Type B pancreatic cell (in vitro differentiated cells): ENCODE results near the gene ZNF652. TPM values are rescaled to one million over a fixed set of nuclear protein-coding genes. Genes with fewer than 3 reads are reported as not detected.

Source experiments
- DNase-seq: peaks from one replicate; pipeline ENCODE4 v3.0.0; 2021; ENCODE audit warnings: mixed read lengths; ENCODE audit not compliant: unreplicated experiment; ENCODE audit errors: extremely low spot score
- H3K27ac Mint-ChIP-seq: 2 replicates; pipeline ENCODE4 v1.8.0; 2021; ENCODE audit warnings: mild to moderate bottlenecking, mixed read lengths
- H3K27me3 Mint-ChIP-seq: 2 replicates; pipeline ENCODE4 v1.8.0; 2021; ENCODE audit warnings: mixed read lengths
- H3K36me3 Mint-ChIP-seq: 2 replicates; pipeline ENCODE4 v1.8.0; 2021; ENCODE audit warnings: mixed read lengths
- H3K4me1 Mint-ChIP-seq: one replicate; pipeline ENCODE4 v1.8.0; 2021; ENCODE audit warnings: mixed read lengths; ENCODE audit not compliant: unreplicated experiment
- H3K4me3 Mint-ChIP-seq: 2 replicates; pipeline ENCODE4 v1.8.0; 2021; ENCODE audit warnings: mild to moderate bottlenecking, mixed read lengths
- H3K9me3 Mint-ChIP-seq: 2 replicates; pipeline ENCODE4 v1.8.0; 2021; ENCODE audit warnings: mixed read lengths
- CTCF ChIP-seq: fragments of 200-600 bp; sonication (generic); conservative IDR thresholded peaks from 2 replicates; pipeline ENCODE4 v1.5.0; 2021; ENCODE audit warnings: antibody characterized with exemption, mild to moderate bottlenecking
- total RNA-seq: library from RNA; stranded (reverse); gene quantifications from 2 replicates; pipeline ENCODE4 v1.2.1, GENCODE V29; 2021; ENCODE audit warnings: low replicate concordance

The ZNF652 gene
- total RNA-seq, 1 donor from 2014 or later, result 39.6 TPM

GRCh38 chr17:49375544-49375943, 13.5 kb upstream of the ZNF652 start:
- Mint-ChIP-seq H3K36me3 (no peaks in the 10 kb centered on the region), H3K27ac (no peak overlapping the region), H3K27me3 (peaks cover 7% of the 10 kb centered on the region), H3K4me1 (no peaks in the 10 kb centered on the region), H3K4me3 (no peak overlapping the region), H3K9me3 (peaks cover 4% of the 10 kb centered on the region)
- TF ChIP-seq CTCF, result no peak
- DNase-seq, result no peak

GRCh38 chr17:49373115-49373514, 11.1 kb upstream of the ZNF652 start:
- no peak for TF ChIP-seq CTCF
- H3K4me1 Mint-ChIP-seq, result no peaks in the 10 kb centered on the region
- peaks cover 3% of the 10 kb centered on the region for H3K27me3 Mint-ChIP-seq
- H3K27ac Mint-ChIP-seq, result no peak overlapping the region
- no peak overlapping the region for H3K4me3 Mint-ChIP-seq
- DNase-seq, result no peak
- H3K36me3 Mint-ChIP-seq, result no peaks in the 10 kb centered on the region
- H3K9me3 Mint-ChIP-seq, result no peaks in the 10 kb centered on the region

- no peaks in the 10 kb centered on the region for H3K36me3 Mint-ChIP-seq
- TF ChIP-seq CTCF, result no peak
- no peak overlapping the region for H3K4me3 Mint-ChIP-seq
- no peak overlapping the region for H3K27ac Mint-ChIP-seq
- DNase-seq, result no peak
- no peaks in the 10 kb centered on the region for H3K9me3 Mint-ChIP-seq
- no peaks in the 10 kb centered on the region for H3K4me1 Mint-ChIP-seq
- H3K27me3 Mint-ChIP-seq, result no peaks in the 10 kb centered on the region
Measured at GRCh38 chr17:49372425-49372824, 10.4 kb upstream of the ZNF652 start.

GRCh38 chr17:49370971-49371834, 9.2 kb upstream of the ZNF652 start:
- no peak for TF ChIP-seq CTCF
- no peak for DNase-seq
- no peaks in the 10 kb centered on the region for H3K4me1 Mint-ChIP-seq
- H3K36me3 Mint-ChIP-seq, result no peaks in the 10 kb centered on the region
- H3K27me3 Mint-ChIP-seq, result no peaks in the 10 kb centered on the region
- H3K27ac Mint-ChIP-seq, result no peak overlapping the region
- H3K4me3 Mint-ChIP-seq, result no peak overlapping the region
- no peaks in the 10 kb centered on the region for H3K9me3 Mint-ChIP-seq

GRCh38 chr17:49369760-49370159, 7.7 kb upstream of the ZNF652 start:
- Mint-ChIP-seq H3K27ac (no peak overlapping the region), H3K9me3 (no peaks in the 10 kb centered on the region), H3K36me3 (no peaks in the 10 kb centered on the region), H3K27me3 (no peaks in the 10 kb centered on the region), H3K4me3 (no peak overlapping the region), H3K4me1 (no peaks in the 10 kb centered on the region)
- no peak for TF ChIP-seq CTCF
- no peak for DNase-seq
